Measurements from ENCODE around the gene OR51Q1.

GRCh38 chr11:5467527-5467926 is 45.6 kb downstream of the OR51Q1 start:
- no peak for TF ChIP-seq EP300 (IDR thresholded peaks at IDR 0.05; ENCODE audit: borderline replicate concordance)
- no peak for TF ChIP-seq MAX (IDR thresholded peaks at IDR 0.05)
- TF ChIP-seq, protein P1, sequence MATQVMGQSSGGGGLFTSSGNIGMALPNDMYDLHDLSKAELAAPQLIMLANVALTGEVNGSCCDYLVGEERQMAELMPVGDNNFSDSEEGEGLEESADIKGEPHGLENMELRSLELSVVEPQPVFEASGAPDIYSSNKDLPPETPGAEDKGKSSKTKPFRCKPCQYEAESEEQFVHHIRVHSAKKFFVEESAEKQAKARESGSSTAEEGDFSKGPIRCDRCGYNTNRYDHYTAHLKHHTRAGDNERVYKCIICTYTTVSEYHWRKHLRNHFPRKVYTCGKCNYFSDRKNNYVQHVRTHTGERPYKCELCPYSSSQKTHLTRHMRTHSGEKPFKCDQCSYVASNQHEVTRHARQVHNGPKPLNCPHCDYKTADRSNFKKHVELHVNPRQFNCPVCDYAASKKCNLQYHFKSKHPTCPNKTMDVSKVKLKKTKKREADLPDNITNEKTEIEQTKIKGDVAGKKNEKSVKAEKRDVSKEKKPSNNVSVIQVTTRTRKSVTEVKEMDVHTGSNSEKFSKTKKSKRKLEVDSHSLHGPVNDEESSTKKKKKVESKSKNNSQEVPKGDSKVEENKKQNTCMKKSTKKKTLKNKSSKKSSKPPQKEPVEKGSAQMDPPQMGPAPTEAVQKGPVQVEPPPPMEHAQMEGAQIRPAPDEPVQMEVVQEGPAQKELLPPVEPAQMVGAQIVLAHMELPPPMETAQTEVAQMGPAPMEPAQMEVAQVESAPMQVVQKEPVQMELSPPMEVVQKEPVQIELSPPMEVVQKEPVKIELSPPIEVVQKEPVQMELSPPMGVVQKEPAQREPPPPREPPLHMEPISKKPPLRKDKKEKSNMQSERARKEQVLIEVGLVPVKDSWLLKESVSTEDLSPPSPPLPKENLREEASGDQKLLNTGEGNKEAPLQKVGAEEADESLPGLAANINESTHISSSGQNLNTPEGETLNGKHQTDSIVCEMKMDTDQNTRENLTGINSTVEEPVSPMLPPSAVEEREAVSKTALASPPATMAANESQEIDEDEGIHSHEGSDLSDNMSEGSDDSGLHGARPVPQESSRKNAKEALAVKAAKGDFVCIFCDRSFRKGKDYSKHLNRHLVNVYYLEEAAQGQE (IDR thresholded peaks at IDR 0.05; ENCODE audit: low read depth) = no peak
- no peak for TF ChIP-seq RAD21 (IDR thresholded peaks at IDR 0.05; ENCODE audit: low read depth)
- no peak for TF ChIP-seq YY1 (IDR thresholded peaks at IDR 0.05; ENCODE audit: low read depth)
- TF ChIP-seq, protein P2, sequence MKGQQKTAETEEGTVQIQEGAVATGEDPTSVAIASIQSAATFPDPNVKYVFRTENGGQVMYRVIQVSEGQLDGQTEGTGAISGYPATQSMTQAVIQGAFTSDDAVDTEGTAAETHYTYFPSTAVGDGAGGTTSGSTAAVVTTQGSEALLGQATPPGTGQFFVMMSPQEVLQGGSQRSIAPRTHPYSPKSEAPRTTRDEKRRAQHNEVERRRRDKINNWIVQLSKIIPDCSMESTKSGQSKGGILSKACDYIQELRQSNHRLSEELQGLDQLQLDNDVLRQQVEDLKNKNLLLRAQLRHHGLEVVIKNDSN (IDR thresholded peaks at IDR 0.05) = no peak
- no peak for TF ChIP-seq EGR1 (IDR thresholded peaks at IDR 0.05)
- no peak for TF ChIP-seq CEBPB (IDR thresholded peaks at IDR 0.05)
- TF ChIP-seq TEAD4 (IDR thresholded peaks at IDR 0.05) = no peak

Data from Ishikawa (cell line).